GM19468 (cell line): Measurements from ENCODE around the gene VWCE.
"Not testable (repeated sequence)": the region's sequence is repeated elsewhere in the genome, so short reads cannot be mapped to it uniquely, and the experiment has no call there.

Experiments used
- ATAC-seq: cut with Tn5 transposase; IDR thresholded peaks from one replicate; pipeline ENCODE4 v1.9.1; 2021; ENCODE audit warnings: mild to moderate bottlenecking, moderate library complexity, moderate number of reproducible peaks; ENCODE audit not compliant: unreplicated experiment; ENCODE audit errors: extremely low read depth

VWCE gene

DNA sequence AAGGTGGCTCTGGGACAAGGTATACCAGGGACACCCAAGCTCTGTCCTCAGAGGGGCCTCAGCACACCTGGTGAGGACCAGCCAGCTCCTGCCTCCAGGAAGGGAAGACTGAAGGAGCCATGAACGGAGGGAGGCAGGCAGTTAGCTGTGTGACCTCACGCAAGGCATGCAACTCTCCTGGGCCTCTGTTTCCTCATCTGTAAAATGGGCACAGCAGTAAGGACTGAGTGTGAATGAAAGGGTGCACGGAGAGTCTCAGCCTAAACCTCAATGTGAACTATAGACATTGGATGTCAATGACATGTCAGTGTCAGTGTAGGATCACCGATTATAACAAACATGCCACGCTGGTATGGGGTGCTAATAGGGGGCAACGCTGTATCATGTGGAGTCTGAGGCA lies 35.8 kb downstream of the VWCE start:
- ATAC-seq: no peak

- no peak for ATAC-seq
Observed at GRCh38 chr11:61258546-61258945, 36.6 kb downstream of the VWCE start.

GRCh38 chr11:61256710-61257482 lies 38.2 kb downstream of the VWCE start:
- ATAC-seq: no peak

- ATAC-seq: no peak
Observed at GRCh38 chr11:61254403-61255025, 40.6 kb downstream of the VWCE start.

- ATAC-seq: not testable (repeated sequence)
Observed at GRCh38 chr11:61252332-61252731, 42.8 kb downstream of the VWCE start.

GRCh38 chr11:61250796-61251765 lies 44.0 kb downstream of the VWCE start:
- ATAC-seq: not testable (repeated sequence)

GRCh38 chr11:61249201-61249600 lies 45.9 kb downstream of the VWCE start:
- not testable (repeated sequence) for ATAC-seq

GRCh38 chr11:61248071-61248470 lies 47.0 kb downstream of the VWCE start:
- not testable (repeated sequence) for ATAC-seq

GRCh38 chr11:61245284-61245964 lies 49.7 kb downstream of the VWCE start:
- not testable (repeated sequence) for ATAC-seq

DNA sequence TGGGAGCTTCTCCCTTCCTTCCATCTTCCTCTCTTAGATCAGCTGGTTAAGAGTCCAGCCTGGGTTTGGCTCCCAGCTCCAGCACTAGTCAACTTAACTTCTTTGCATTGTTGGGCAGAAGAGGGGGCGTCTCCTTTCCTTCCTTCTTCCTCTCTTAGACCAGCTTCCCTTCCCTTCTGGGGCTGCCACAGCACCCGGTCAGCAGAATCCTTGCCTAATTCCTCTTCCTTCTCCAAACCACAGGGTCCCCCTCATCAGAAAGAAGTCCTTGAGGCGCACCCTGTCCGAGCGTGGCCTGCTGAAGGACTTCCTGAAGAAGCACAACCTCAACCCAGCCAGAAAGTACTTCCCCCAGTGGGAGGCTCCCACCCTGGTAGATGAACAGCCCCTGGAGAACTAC lies 53.6 kb downstream of the VWCE start:
- not testable (repeated sequence) for ATAC-seq

DNA sequence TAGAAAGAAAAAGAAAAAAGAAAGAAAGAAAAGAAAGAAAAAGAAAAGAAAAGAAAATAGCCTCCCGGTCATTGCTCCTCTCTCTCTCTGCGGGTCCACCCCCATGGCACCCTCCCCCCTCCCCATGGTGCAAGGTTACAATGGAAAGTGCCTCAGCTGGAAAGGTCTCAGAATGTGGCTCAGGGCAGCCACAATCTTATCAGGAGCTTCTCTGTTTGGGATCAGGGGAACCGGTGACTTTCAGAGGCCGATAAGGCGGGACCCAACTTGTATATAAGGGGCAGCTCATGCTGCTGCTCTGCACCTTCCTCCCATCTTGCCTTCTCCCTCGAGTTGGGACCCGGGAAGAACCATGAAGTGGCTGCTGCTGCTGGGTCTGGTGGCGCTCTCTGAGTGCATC lies 54.2 kb downstream of the VWCE start, which contains the start of gene PGA5:
Gene PGA5 (plus strand): TSS at position 301 of the 400 bp plus-strand sequence. CDS start 52 bp downstream, at position 353.
- ATAC-seq: not testable (repeated sequence)

- not testable (repeated sequence) for ATAC-seq
Observed at GRCh38 chr11:61240288-61240687, 54.8 kb downstream of the VWCE start.

GRCh38 chr11:61237130-61237529 lies 58.0 kb downstream of the VWCE start:
- ATAC-seq: not testable (repeated sequence)

- ATAC-seq: not testable (repeated sequence)
Observed at GRCh38 chr11:61232548-61233145, 62.5 kb downstream of the VWCE start.

GRCh38 chr11:61231585-61231984 lies 63.5 kb downstream of the VWCE start:
- not testable (repeated sequence) for ATAC-seq

DNA sequence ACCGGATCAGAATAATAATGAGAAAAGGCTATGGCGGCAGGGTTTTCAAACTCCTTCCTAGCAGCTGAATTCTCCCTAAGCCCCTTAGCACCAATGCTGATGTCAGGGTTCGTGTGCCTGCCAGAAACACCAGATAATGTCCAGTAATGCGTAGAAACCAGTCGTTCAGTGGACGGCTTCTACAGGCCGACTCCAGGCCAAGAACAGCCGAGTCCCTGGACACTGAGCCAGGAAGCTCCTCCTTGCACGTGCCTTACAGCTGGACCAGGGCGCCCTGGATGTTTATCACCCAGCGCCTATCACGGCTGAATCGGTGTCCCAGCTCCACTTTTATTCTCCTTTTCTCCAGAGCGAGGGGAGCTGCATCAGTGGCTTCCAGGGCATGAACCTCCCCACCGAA lies 64.1 kb downstream of the VWCE start:
- not testable (repeated sequence) for ATAC-seq

DNA sequence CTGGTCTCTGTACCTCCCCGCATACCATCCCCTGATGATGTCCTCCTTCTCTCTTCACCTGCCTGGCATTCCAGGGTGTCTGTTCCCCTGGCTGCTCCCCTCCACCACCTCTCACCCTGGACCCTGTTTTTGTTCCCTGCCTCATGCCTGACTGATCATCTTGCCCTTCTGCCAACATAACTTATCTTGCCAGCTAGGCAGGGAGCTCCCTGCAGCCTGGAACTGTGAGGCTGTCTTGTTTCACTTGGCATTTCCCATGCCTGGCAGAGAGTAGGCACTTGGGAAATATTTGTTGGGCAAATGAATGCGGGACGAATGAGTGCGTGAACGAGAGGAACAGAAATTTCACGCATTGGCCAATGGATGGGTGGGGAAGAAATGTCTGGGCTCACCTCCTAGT lies 65.7 kb downstream of the VWCE start:
- not testable (repeated sequence) for ATAC-seq

DNA sequence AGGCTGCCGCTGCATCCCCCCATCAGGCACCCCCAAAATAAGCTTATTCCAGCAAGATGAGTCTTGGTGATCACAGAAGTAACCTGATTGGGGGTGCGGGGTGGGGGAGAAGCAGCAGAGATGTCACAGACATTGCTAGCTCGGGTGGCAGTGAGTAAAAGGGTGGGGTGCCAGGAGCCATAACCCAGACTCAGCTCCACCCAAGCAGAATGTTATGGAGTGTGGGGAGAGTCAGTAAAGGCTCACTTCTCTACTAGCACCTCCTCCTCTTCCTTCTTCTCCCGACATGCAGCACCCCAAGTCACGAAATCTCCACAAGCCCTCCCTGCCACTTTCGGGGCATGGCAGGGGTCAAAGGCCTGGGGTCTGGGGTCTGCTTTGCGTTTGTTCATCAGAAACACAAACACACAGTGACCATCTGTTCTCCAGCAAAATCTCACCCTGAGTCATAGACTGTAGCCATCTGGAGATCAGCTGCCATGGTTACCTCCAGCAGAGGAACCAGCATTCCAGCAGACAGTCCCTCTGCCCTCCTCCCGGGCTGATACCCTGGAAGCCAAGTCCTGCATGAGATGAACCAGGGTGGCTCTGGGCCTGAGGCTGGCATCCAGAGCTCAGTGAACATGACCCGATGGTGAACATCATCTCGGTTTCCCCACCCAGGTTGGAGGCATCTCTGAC lies 68.5 kb downstream of the VWCE start:
- ATAC-seq: not testable (repeated sequence)

DNA sequence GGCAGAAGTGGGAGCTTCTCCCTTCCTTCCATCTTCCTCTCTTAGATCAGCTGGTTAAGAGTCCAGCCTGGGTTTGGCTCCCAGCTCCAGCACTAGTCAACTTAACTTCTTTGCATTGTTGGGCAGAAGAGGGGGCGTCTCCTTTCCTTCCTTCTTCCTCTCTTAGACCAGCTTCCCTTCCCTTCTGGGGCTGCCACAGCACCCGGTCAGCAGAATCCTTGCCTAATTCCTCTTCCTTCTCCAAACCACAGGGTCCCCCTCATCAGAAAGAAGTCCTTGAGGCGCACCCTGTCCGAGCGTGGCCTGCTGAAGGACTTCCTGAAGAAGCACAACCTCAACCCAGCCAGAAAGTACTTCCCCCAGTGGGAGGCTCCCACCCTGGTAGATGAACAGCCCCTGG lies 72.4 kb downstream of the VWCE start:
- ATAC-seq: not testable (repeated sequence)
